Right lobe of liver (tissue), 6 donors: ENCODE results near the gene SLFN11. TPM values are rescaled to one million over a fixed set of nuclear protein-coding genes. Genes with fewer than 3 reads are reported as not detected.

Source experiments
- ATAC-seq, 4 donors: fragments of 200-7000 bp; cut with Tn5 transposase; one replicate each; pipeline ENCODE4 v1.9.1; 2020; ENCODE audit warnings: mild to moderate bottlenecking in 4 of 4, moderate library complexity in 4 of 4
- DNase-seq, 3 donors: peaks; one replicate each; pipeline ENCODE4 v3.0.0-alpha.2; 2020
- H3K27ac ChIP-seq, 3 donors: fragments of 200-600 bp; one replicate each; pipeline ENCODE4 v1.8.0; 2022
- H3K27me3 ChIP-seq, 2 donors: fragments of 200-600 bp; one replicate each; pipeline ENCODE4 v1.8.0; 2022
- H3K36me3 ChIP-seq, 4 donors: fragments of 200-600 bp; sonication (generic) in 1 of 4; one replicate each; pipeline versions ENCODE4 v1.5.1 to v1.8.0; 2017 to 2022; ENCODE audit warnings: control low read depth in 1 of 4
- H3K4me1 ChIP-seq, 4 donors: fragments of 200-600 bp; sonication (generic) in 1 of 4; one replicate each; pipeline versions ENCODE4 v1.5.1 to v1.8.0; 2017 to 2022; ENCODE audit warnings: control low read depth in 1 of 4
- H3K4me3 ChIP-seq, 3 donors: fragments of 200-600 bp; one replicate each; pipeline ENCODE4 v1.8.0; 2022
- H3K9me3 ChIP-seq, 4 donors: fragments of 200-600 bp; sonication (generic) in 1 of 4; one replicate each; pipeline versions ENCODE4 v1.5.1 to v1.8.0; 2017 to 2022; ENCODE audit warnings: control low read depth in 1 of 4
- POLR2A ChIP-seq: fragments of 450-650 bp; IDR thresholded peaks from one replicate; pipeline ENCODE4 v1.6.1; 2017; ENCODE audit warnings: antibody characterized with exemption, mild to moderate bottlenecking
- WGBS: methylation state at CpG from one replicate; pipeline ENCODE4 v1.1.6; 2018; ENCODE audit warnings: low coverage, low lambda C conversion rate; ENCODE audit not compliant: insufficient coverage; ENCODE audit errors: missing lambda C conversion rate; 5-methylcytosine and 5-hydroxymethylcytosine counted together
- intact Hi-C, 2 donors: fragments of 100-400 bp; cut with DNase I; formaldehyde crosslinking; loops; one replicate each; pipeline versions ENCODE4 v1.11.2 to v1.14.1; 2022
- total RNA-seq, 6 experiments: library from RNA; depleted of rRNA in 2 of 6; stranded (reverse); fragments of >200 nt in 2 of 6; fragmentation: NEBNext Ultra II Directional in 3 of 6; extraction: Animal tissue kit (Norgen Biotek cat#: 25700) in 3 of 6; gene quantifications; one replicate each; pipeline versions ENCODE4 v1.1.0 to v1.2.4, GENCODE V29; 2016 to 2023
- TF ChIP-seq, protein P1 (sequence below), 4 donors: fragments of 200-600 bp in 3 of 4; fragments of 450-650 bp in 1 of 4; IDR thresholded peaks; one replicate each; pipeline versions ENCODE4 v1.5.1 to v1.8.0; 2016 to 2022; ENCODE audit warnings: antibody characterized with exemption in 4 of 4, mild to moderate bottlenecking in 2 of 4
- donor health status: DM: no; HTN: yes; CAD: no.
- donor health status: DM: no; HTN: no; CAD: no.
- donor health status: DM: no; HTN: no; CAD: no.
- donor health status: DM: no; HTN: yes; CAD: no.
- donor health status: DM: no; HTN: yes; CAD: no.

Gene SLFN11
- total RNA-seq, 6 experiments from 2014 or later: 1.4 to 8.9 (median 6.0) TPM

DNA sequence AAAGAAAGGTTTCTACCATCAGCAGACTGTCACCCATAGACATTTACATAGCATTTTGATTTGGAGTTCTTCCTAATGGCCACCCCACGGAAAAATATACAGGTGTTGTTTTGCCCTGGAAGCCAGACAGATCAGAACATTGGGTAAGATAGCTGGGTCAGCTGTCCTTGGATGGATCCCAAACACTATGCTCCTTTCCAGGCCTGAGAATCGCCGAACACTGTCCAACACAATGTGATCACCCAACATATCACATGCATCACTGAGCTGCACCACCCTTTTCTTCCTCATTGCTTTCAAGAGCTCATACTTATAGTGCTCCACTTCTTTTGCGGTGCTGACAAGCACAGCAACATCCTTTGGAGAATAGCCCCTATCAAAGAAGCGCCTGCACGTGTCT, 21.1 kb downstream of the SLFN11 start:
- H3K4me1 ChIP-seq: no peaks in the 10 kb centered on the region
- no peaks in the 10 kb centered on the region for H3K27me3 ChIP-seq
- no peak for DNase-seq
- no peak overlapping the region for H3K27ac ChIP-seq
- no peaks in the 10 kb centered on the region for H3K36me3 ChIP-seq
- no peak overlapping the region for H3K4me3 ChIP-seq
- H3K9me3 ChIP-seq: no peaks in the 10 kb centered on the region
- ATAC-seq: no peak
- TF ChIP-seq, protein P1, sequence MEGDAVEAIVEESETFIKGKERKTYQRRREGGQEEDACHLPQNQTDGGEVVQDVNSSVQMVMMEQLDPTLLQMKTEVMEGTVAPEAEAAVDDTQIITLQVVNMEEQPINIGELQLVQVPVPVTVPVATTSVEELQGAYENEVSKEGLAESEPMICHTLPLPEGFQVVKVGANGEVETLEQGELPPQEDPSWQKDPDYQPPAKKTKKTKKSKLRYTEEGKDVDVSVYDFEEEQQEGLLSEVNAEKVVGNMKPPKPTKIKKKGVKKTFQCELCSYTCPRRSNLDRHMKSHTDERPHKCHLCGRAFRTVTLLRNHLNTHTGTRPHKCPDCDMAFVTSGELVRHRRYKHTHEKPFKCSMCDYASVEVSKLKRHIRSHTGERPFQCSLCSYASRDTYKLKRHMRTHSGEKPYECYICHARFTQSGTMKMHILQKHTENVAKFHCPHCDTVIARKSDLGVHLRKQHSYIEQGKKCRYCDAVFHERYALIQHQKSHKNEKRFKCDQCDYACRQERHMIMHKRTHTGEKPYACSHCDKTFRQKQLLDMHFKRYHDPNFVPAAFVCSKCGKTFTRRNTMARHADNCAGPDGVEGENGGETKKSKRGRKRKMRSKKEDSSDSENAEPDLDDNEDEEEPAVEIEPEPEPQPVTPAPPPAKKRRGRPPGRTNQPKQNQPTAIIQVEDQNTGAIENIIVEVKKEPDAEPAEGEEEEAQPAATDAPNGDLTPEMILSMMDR (IDR thresholded peaks at IDR 0.05): no peak
- TF ChIP-seq POLR2A: no peak
- WGBS: 73% methylated on average over 5 of the region's 6 CpGs
- intact Hi-C loops: no loop called here

DNA sequence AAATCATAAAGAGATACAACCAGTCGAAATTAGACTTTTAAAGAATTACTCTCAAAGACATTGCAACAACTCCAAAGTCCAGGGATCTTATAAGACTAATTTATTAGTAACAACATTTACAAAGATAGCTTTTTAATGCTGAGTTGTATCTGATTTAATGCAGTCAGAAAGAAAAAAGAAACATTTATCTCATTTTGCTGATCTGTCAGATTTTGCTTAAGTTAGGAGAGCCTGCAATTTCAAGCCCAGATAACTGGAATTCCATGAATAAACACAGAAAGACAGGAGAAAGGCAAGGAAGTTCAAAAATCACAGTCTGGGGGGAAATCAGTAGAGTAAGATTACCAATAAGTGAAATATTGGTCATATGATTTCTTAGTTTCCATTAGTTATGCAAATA, 22.9 kb downstream of the SLFN11 start:
- Histone ChIP-seq H3K4me3 (no peak overlapping the region), H3K27me3 (peaks cover 0 to 6% of the 10 kb centered on the region in 2 donors), H3K27ac (no peak overlapping the region), H3K9me3 (no peaks in the 10 kb centered on the region), H3K4me1 (peaks cover 0 to 3% (median 0%) of the 10 kb centered on the region in 4 donors), H3K36me3 (no peaks in the 10 kb centered on the region)
- ATAC-seq (no peak), DNase-seq (no peak)
- TF ChIP-seq, protein P1 (IDR thresholded peaks at IDR 0.05): no peak
- no peak for TF ChIP-seq POLR2A
- intact Hi-C loops: no loop called here
- 38% methylated on average over 1 of the region's 1 CpG for WGBS

DNA sequence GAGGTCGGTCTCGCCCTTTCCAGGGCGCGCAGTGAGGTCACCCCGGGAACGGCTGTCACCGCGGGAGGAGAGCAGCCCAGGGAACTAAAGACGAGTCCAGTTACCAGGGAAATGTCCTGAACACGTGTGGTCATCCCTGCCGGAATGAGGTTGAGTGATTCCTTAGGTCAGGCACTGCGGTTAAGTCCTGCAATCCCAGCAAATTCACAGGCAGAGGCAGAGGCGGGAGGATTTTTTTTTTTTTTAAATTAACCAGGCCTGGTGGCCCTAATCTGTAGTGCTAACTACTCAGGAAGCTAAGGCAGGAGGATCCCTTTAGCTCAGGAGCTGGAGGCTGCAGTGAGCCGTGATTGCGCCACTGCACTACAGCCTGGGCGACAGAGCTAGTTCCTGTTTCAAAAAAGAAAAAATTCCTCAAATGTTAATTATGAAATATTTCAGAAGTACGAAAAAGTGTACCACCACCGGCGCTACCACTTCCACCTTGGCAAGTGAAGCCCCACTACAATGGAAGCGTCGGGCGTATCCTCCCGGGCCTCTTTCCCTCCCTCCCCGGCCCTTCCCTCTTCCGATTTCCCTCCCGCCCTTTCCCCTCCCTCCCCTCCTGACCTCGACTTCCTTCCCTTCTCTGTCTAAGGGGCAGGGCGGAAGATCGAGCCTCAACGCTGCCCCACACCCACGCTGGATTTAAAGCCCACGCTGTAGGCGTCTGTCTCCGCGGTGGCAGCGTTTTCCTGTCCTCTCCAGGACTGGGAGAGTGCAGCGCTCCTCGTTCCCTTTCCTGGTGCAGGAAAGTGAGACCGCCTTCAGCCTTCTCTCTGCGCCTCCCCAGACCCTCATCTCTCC, 27.3 kb downstream of the SLFN11 start:
- TF ChIP-seq, protein P1 (IDR thresholded peaks at IDR 0.05): no peak
- TF ChIP-seq POLR2A: no peak
- Histone ChIP-seq H3K27ac (peak overlapping the region in 2 of 3 donors; percentile 32 to 66), H3K36me3 (no peaks in the 10 kb centered on the region), H3K4me1 (peaks cover 0 to 3% (median 0%) of the 10 kb centered on the region in 4 donors), H3K9me3 (no peaks in the 10 kb centered on the region), H3K4me3 (peak overlapping the region; percentile 9 to 33 (median 25)), H3K27me3 (peaks cover 0 to 6% of the 10 kb centered on the region in 2 donors)
- DNase-seq: peak; percentile 69 to 79 (median 75)
- peak; percentile 86 to 89 (median 88) for ATAC-seq
- intact Hi-C loops: no loop called here
- 0% methylated on average over 28 of the region's 40 CpGs for WGBS

DNA sequence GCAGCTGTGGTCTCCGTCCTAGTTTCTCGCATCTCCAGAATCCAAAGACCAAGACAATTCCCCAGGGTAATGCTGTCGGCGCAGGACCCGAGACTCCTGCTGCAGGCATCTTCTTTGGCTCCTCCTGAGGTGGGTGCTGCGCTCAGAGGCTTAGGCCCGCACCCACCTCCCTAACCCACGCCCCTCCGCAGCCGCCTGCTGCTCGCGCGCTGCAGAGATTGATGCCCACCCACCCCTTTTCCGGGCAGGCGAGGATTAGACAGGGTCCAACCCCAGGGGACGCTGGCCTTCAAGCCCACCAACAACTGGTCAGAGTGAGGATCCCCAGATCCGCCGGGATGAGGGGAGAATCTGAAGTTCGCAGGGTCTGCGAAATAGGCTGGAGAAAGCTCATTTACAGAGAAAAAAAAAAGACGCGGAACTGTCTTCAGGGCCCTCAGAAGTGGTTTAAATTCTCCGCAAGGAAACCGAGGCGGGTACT, 27.9 kb downstream of the SLFN11 start:
- peak overlapping the region in 2 of 3 donors; percentile 18 to 66 for H3K27ac ChIP-seq
- peak overlapping the region; percentile 9 to 33 (median 25) for H3K4me3 ChIP-seq
- ATAC-seq (no peak), DNase-seq (no peak)
- no peaks in the 10 kb centered on the region for H3K9me3 ChIP-seq
- intact Hi-C loops: no loop called here
- 19% methylated on average over 24 of the region's 25 CpGs for WGBS
- TF ChIP-seq, protein P1 (IDR thresholded peaks at IDR 0.05): no peak
- no peak for TF ChIP-seq POLR2A
- peaks cover 0 to 3% (median 0%) of the 10 kb centered on the region in 4 donors for H3K4me1 ChIP-seq
- no peaks in the 10 kb centered on the region for H3K36me3 ChIP-seq
- peaks cover 0 to 6% of the 10 kb centered on the region in 2 donors for H3K27me3 ChIP-seq
